Right cardiac atrium (tissue), 5 donors: ENCODE measurements around the gene PTPRM. TPM values are rescaled to one million over a fixed set of nuclear protein-coding genes. Genes with fewer than 3 reads are reported as not detected.

Experiments used
- ATAC-seq, 2 donors: fragments of 200-7000 bp; cut with Tn5 transposase; one replicate each; pipeline versions ENCODE4 v1.8.0 to v1.9.1; 2020; ENCODE audit warnings: moderate library complexity in 2 of 2, mild to moderate bottlenecking in 1 of 2
- DNase-seq, 3 donors: peaks; one replicate each; pipeline ENCODE4 v3.0.0-alpha.2; 2020
- H3K27ac ChIP-seq: one replicate; pipeline ENCODE4 v1.5.1; 2013; ENCODE audit warnings: mild to moderate bottlenecking, low read length, control low read depth, moderate library complexity
- H3K27me3 ChIP-seq: one replicate; pipeline ENCODE4 v1.6.1; 2013; ENCODE audit not compliant: control insufficient read depth, insufficient read depth
- H3K4me1 ChIP-seq: one replicate; pipeline ENCODE4 v1.6.1; 2013; ENCODE audit warnings: low read length; ENCODE audit not compliant: control insufficient read depth, insufficient read depth
- H3K4me3 ChIP-seq: one replicate; pipeline ENCODE4 v1.5.1; 2013; ENCODE audit warnings: low read length, control low read depth
- H3K9me3 ChIP-seq: one replicate; pipeline ENCODE4 v1.6.1; 2013; ENCODE audit warnings: low read length; ENCODE audit not compliant: control insufficient read depth
- WGBS: extraction: QIAGEN DNeasy Blood & Tissue Kit; methylation state at CpG from one replicate; pipeline ENCODE4 v1.1.7; 2013; 5-methylcytosine and 5-hydroxymethylcytosine counted together
- intact Hi-C, 4 donors: fragments of 100-400 bp; cut with DNase I; formaldehyde crosslinking; loops; one replicate each; pipeline versions ENCODE4 v1.11.0 to v1.14.0; 2022 to 2023
- polyA plus RNA-seq: library from polyadenylated mRNA; stranded (reverse); fragments of 200-250 nt; gene quantifications from one replicate; pipeline ENCODE4 v1.2.3, GENCODE V29; 2013
- total RNA-seq, 4 donors: library from RNA; stranded (reverse); fragmentation: NEBNext Ultra II Directional; extraction: Animal tissue kit (Norgen Biotek cat#: 25700); gene quantifications; one replicate each; pipeline ENCODE4 v1.2.1, GENCODE V29; 2021
- donor health status: healthy with polysubstance abuse.
- donor health status: DM: no; HTN: yes; CAD: no.
- donor health status: DM: no; HTN: no; CAD: no.
- donor health status: DM: no; HTN: yes; CAD: no; lungs with severe emphysema.
- donor health status: DM: yes; HTN: yes; CAD: no.

PTPRM gene
- total and polyA plus RNA-seq, 5 donors = 55.1 to 81.5 (median 63.4) TPM

- Histone ChIP-seq H3K27ac (no peak overlapping the region), H3K9me3 (no peaks in the 10 kb centered on the region), H3K27me3 (no peaks in the 10 kb centered on the region), H3K4me3 (no peak overlapping the region), H3K4me1 (peaks cover 18% of the 10 kb centered on the region)
- intact Hi-C loops = no loop called here
- no peak for DNase-seq
- 53% methylated on average over 4 of the region's 4 CpGs for WGBS
- no peak for ATAC-seq
Measured at GRCh38 chr18:7630731-7631442, 63.8 kb downstream of the PTPRM start.

GRCh38 chr18:7632152-7633098 is 65.3 kb downstream of the PTPRM start:
- intact Hi-C loops = no loop called here
- no peak overlapping the region for H3K4me3 ChIP-seq
- no peaks in the 10 kb centered on the region for H3K9me3 ChIP-seq
- ATAC-seq (no peak), DNase-seq (no peak)
- peaks cover 11% of the 10 kb centered on the region for H3K4me1 ChIP-seq
- H3K27ac ChIP-seq = no peak overlapping the region
- 76% methylated on average over 6 of the region's 6 CpGs for WGBS
- no peaks in the 10 kb centered on the region for H3K27me3 ChIP-seq

DNA sequence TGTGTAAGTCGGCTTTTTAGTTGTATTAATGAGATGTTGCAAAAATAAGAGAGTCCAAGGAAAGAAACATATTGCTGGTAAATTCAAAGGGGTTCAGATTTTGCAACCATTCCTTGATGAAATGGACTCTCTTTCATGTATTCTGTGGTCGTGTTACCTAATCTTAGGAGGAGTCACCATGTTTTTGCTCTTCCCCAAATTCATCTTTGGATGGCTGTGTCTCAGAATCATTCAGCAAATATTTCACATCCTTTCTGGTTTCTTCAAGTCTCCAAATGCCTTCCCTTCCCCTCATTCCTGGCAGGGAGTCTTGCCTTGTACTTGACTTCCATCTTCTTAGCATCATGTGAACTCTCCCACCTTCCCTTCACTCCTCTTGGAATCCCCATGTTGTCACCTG is 66.1 kb downstream of the PTPRM start:
- DNase-seq (no peak), ATAC-seq (no peak)
- peaks cover 10% of the 10 kb centered on the region for H3K4me1 ChIP-seq
- intact Hi-C loops = no loop called here
- H3K9me3 ChIP-seq = no peaks in the 10 kb centered on the region
- H3K27ac ChIP-seq = no peak overlapping the region
- WGBS = 92% methylated on average over 2 of the region's 2 CpGs
- no peak overlapping the region for H3K4me3 ChIP-seq
- no peaks in the 10 kb centered on the region for H3K27me3 ChIP-seq

DNA sequence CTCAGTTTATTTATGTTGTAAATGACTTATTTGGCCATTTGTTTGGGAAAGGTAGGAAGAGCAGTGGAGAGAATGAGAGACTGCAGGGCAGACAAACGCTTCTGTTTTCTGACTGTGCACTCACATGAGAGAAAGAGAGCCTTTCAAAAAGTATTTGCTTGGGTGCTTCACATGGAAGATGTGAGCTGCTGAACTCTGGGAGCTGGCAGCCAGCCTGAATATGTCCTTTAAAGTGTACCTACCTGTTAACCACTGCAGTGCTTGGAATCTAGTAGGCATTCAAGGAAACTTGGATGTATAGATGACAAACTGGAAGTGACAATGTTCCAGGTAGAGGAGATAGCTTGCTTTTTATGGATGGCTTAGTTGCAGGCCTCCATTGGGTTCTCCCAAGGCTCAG is 68.8 kb downstream of the PTPRM start:
- WGBS = 93% methylated on average over 1 of the region's 1 CpG
- intact Hi-C loops = no loop called here
- peaks cover 4% of the 10 kb centered on the region for H3K4me1 ChIP-seq

GRCh38 chr18:7637269-7637668 is 70.2 kb downstream of the PTPRM start:
- H3K4me3 ChIP-seq = no peak overlapping the region
- H3K9me3 ChIP-seq = no peaks in the 10 kb centered on the region
- intact Hi-C loops = no loop called here
- no peak for DNase-seq
- WGBS = 60% methylated on average over 2 of the region's 2 CpGs
- no peak overlapping the region for H3K27ac ChIP-seq
- peaks cover 5% of the 10 kb centered on the region for H3K4me1 ChIP-seq
- ATAC-seq = no peak
- no peaks in the 10 kb centered on the region for H3K27me3 ChIP-seq

More for the DNA sequence above, 68.8 kb downstream of the PTPRM start:
- ATAC-seq (no peak), DNase-seq (no peak)
- H3K4me3 ChIP-seq = no peak overlapping the region
- no peaks in the 10 kb centered on the region for H3K9me3 ChIP-seq
- H3K27ac ChIP-seq = no peak overlapping the region
- no peaks in the 10 kb centered on the region for H3K27me3 ChIP-seq

GRCh38 chr18:7638321-7638720 is 71.2 kb downstream of the PTPRM start:
- Histone ChIP-seq H3K4me1 (peaks cover 5% of the 10 kb centered on the region), H3K27me3 (no peaks in the 10 kb centered on the region), H3K4me3 (no peak overlapping the region), H3K9me3 (no peaks in the 10 kb centered on the region), H3K27ac (no peak overlapping the region)
- ATAC-seq (no peak), DNase-seq (no peak)
- intact Hi-C loops = no loop called here

GRCh38 chr18:7641813-7642212 is 74.7 kb downstream of the PTPRM start:
- Histone ChIP-seq H3K27ac (no peak overlapping the region), H3K4me3 (no peak overlapping the region), H3K9me3 (no peaks in the 10 kb centered on the region), H3K27me3 (no peaks in the 10 kb centered on the region), H3K4me1 (peaks cover 8% of the 10 kb centered on the region)
- ATAC-seq (no peak), DNase-seq (no peak)
- intact Hi-C loops = no loop called here
- 92% methylated on average over 4 of the region's 4 CpGs for WGBS

DNA sequence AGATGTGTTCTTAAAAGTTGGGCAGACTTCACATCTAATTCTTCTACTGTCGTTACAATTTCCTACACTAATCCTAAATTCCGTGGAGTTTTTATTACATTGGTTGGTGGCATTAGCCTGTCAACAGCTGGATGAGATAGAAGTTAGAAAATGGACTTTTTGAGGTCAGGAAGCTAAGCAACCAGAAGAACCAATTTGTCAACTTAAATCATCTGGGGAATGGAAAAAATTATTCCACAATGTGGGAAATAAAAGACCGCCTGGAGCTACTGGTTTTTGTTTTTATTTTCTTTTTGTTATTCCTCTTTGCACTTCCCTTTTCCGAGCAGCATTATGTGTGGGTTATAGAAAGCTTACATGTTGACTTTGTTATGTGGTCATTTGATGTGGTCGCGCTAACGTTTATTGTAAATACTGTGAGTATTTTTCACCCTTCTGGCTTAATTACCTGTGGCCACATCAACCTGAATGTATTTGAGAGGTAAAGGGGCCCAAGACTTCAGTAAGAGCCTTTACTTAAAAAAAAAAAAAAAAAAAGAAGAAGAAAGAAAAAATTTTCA is 75.3 kb downstream of the PTPRM start:
- WGBS = 76% methylated on average over 7 of the region's 7 CpGs
- Histone ChIP-seq H3K27me3 (no peaks in the 10 kb centered on the region), H3K4me3 (no peak overlapping the region), H3K4me1 (peaks cover 8% of the 10 kb centered on the region), H3K9me3 (no peaks in the 10 kb centered on the region), H3K27ac (no peak overlapping the region)
- no peak for ATAC-seq
- no peak for DNase-seq
- intact Hi-C loops = no loop called here

GRCh38 chr18:7645756-7646155 is 78.6 kb downstream of the PTPRM start:
- Histone ChIP-seq H3K9me3 (no peaks in the 10 kb centered on the region), H3K27me3 (no peaks in the 10 kb centered on the region), H3K4me1 (peaks cover 8% of the 10 kb centered on the region), H3K27ac (no peak overlapping the region), H3K4me3 (no peak overlapping the region)
- intact Hi-C loops = no loop called here
- DNase-seq (no peak), ATAC-seq (no peak)
- WGBS = 96% methylated on average over 1 of the region's 1 CpG

- ATAC-seq = no peak
- DNase-seq = no peak
- no peaks in the 10 kb centered on the region for H3K27me3 ChIP-seq
- no peak overlapping the region for H3K27ac ChIP-seq
- intact Hi-C loops = no loop called here
- no peaks in the 10 kb centered on the region for H3K9me3 ChIP-seq
- WGBS = 95% methylated on average over 6 of the region's 6 CpGs
- H3K4me1 ChIP-seq = peaks cover 8% of the 10 kb centered on the region
- H3K4me3 ChIP-seq = no peak overlapping the region
Measured at GRCh38 chr18:7646174-7646886, 79.2 kb downstream of the PTPRM start.

GRCh38 chr18:7647500-7647899 is 80.4 kb downstream of the PTPRM start:
- Histone ChIP-seq H3K4me3 (no peak overlapping the region), H3K9me3 (no peaks in the 10 kb centered on the region), H3K27me3 (no peaks in the 10 kb centered on the region), H3K27ac (no peak overlapping the region), H3K4me1 (peaks cover 7% of the 10 kb centered on the region)
- intact Hi-C loops = no loop called here
- DNase-seq (no peak), ATAC-seq (no peak)
- WGBS = 82% methylated on average over 3 of the region's 3 CpGs
